OCI-LY1 (cell line): ENCODE data around the gene ARGLU1.

Source experiments
- EZH2 ChIP-seq: fragments of 200-600 bp; sonication (generic), shearing (Covaris generic); IDR thresholded peaks from 2 replicates; pipeline ENCODE4 v1.8.0; 2017; ENCODE audit warnings: borderline replicate concordance, mixed run types, mild to moderate bottlenecking, antibody characterized with exemption, low read length, moderate library complexity, mixed read lengths
- TF ChIP-seq, protein P1 (sequence below): fragments of 200-600 bp; sonication (generic), shearing (Covaris generic); IDR thresholded peaks from 2 replicates; pipeline ENCODE4 v1.5.1; 2017; ENCODE audit warnings: mild to moderate bottlenecking, antibody characterized with exemption, low read length, moderate library complexity, mixed read lengths

- no peak for TF ChIP-seq EZH2
- TF ChIP-seq, protein P1, sequence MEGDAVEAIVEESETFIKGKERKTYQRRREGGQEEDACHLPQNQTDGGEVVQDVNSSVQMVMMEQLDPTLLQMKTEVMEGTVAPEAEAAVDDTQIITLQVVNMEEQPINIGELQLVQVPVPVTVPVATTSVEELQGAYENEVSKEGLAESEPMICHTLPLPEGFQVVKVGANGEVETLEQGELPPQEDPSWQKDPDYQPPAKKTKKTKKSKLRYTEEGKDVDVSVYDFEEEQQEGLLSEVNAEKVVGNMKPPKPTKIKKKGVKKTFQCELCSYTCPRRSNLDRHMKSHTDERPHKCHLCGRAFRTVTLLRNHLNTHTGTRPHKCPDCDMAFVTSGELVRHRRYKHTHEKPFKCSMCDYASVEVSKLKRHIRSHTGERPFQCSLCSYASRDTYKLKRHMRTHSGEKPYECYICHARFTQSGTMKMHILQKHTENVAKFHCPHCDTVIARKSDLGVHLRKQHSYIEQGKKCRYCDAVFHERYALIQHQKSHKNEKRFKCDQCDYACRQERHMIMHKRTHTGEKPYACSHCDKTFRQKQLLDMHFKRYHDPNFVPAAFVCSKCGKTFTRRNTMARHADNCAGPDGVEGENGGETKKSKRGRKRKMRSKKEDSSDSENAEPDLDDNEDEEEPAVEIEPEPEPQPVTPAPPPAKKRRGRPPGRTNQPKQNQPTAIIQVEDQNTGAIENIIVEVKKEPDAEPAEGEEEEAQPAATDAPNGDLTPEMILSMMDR: no peak
Measured at GRCh38 chr13:106499896-106500295, 68.0 kb downstream of the ARGLU1 start.
